GM10266 (cell line): Measurements from ENCODE around the gene NT5E.

Experiments used
- DNase-seq: peaks from one replicate; pipeline ENCODE4 v3.0.0; 2012; ENCODE audit errors: extremely low spot score
- CTCF ChIP-seq: IDR thresholded peaks from 2 replicates; pipeline ENCODE4 v1.5.1; 2012; ENCODE audit warnings: mild to moderate bottlenecking, low read depth; ENCODE audit not compliant: control insufficient read depth, insufficient read depth; ENCODE audit errors: missing control alignments

NT5E gene

GRCh38 chr6:85422996-85423395 lies 26.9 kb upstream of the NT5E start:
- no peak for DNase-seq
- no peak for TF ChIP-seq CTCF

GRCh38 chr6:85424981-85425380 lies 24.9 kb upstream of the NT5E start:
- no peak for TF ChIP-seq CTCF
- no peak for DNase-seq

GRCh38 chr6:85425997-85426396 lies 23.9 kb upstream of the NT5E start:
- TF ChIP-seq CTCF: no peak
- no peak for DNase-seq

GRCh38 chr6:85428486-85428885 lies 21.4 kb upstream of the NT5E start:
- DNase-seq: no peak
- no peak for TF ChIP-seq CTCF

- no peak for DNase-seq
- TF ChIP-seq CTCF: no peak
Measured at GRCh38 chr6:85429346-85429745, 20.5 kb upstream of the NT5E start.

GRCh38 chr6:85431271-85431670 lies 18.6 kb upstream of the NT5E start:
- TF ChIP-seq CTCF: no peak
- DNase-seq: no peak

GRCh38 chr6:85432554-85432953 lies 17.3 kb upstream of the NT5E start:
- no peak for TF ChIP-seq CTCF

GRCh38 chr6:85435851-85436250 lies 14.0 kb upstream of the NT5E start:
- TF ChIP-seq CTCF: no peak
- DNase-seq: no peak

More at GRCh38 chr6:85432554-85432953, 17.3 kb upstream of the NT5E start:
- no peak for DNase-seq
